GM21390 (cell line): ENCODE measurements around the gene AFAP1L2.

Source experiments
- ATAC-seq: cut with Tn5 transposase; IDR thresholded peaks from one replicate; pipeline ENCODE4 v1.9.1; 2021; ENCODE audit not compliant: unreplicated experiment

AFAP1L2 gene

GRCh38 chr10:114295393-114295792 is 108.9 kb downstream of the AFAP1L2 start:
- no peak for ATAC-seq

- no peak for ATAC-seq
Observed at GRCh38 chr10:114294549-114294948, 109.8 kb downstream of the AFAP1L2 start.

DNA sequence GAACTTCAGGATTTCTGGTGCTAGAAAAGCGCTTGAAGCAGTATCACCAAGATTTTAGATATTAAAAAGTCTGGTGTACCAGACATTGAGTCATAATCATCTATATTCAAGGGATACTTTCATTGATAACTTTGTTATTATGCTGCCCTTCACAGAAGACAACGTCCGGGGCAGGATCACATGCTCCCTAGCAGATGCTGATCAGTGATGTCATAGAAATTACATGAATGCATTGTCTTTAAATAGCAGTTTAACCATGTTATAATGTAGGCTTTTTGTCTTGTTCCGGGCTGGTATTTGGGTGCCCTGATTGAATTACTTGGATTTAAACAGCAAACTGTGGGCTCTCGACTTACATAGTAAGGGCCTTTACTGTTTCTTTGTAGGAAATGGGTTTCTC is 111.2 kb downstream of the AFAP1L2 start:
- ATAC-seq = no peak

- ATAC-seq = no peak
Observed at GRCh38 chr10:114291516-114291915, 112.8 kb downstream of the AFAP1L2 start.

GRCh38 chr10:114291076-114291475 is 113.2 kb downstream of the AFAP1L2 start:
- ATAC-seq = no peak

DNA sequence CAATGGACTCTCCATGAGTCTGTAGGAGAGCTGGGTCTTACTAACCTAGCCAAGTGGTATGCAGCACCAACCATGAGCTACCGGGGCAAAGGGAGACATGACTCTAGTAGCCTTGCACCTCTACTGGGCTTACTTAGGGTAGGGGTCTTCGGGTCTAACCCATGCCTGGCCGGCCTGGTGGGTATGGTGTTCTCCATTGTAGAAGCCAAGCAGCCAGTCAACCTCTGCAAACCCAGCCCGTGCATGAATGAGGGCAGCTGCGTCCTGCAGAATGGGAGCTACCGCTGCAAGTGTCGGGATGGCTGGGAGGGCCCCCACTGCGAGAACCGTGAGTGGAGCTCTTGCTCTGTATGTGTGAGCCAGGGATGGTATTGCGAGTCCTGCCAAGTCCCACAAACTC is 114.3 kb downstream of the AFAP1L2 start:
- no peak for ATAC-seq

- no peak for ATAC-seq
Observed at GRCh38 chr10:114289096-114289436, 115.2 kb downstream of the AFAP1L2 start.

- ATAC-seq = no peak
Observed at GRCh38 chr10:114288424-114289095, 115.7 kb downstream of the AFAP1L2 start.

- ATAC-seq = no peak
Observed at GRCh38 chr10:114286921-114287320, 117.4 kb downstream of the AFAP1L2 start.

DNA sequence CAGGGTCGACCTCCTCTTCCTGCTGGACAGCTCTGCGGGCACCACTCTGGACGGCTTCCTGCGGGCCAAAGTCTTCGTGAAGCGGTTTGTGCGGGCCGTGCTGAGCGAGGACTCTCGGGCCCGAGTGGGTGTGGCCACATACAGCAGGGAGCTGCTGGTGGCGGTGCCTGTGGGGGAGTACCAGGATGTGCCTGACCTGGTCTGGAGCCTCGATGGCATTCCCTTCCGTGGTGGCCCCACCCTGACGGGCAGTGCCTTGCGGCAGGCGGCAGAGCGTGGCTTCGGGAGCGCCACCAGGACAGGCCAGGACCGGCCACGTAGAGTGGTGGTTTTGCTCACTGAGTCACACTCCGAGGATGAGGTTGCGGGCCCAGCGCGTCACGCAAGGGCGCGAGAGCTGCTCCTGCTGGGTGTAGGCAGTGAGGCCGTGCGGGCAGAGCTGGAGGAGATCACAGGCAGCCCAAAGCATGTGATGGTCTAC is 118.3 kb downstream of the AFAP1L2 start:
- ATAC-seq = no peak

GRCh38 chr10:114284346-114285071 is 119.8 kb downstream of the AFAP1L2 start:
- no peak for ATAC-seq

GRCh38 chr10:114283535-114284234 is 120.6 kb downstream of the AFAP1L2 start:
- no peak for ATAC-seq

DNA sequence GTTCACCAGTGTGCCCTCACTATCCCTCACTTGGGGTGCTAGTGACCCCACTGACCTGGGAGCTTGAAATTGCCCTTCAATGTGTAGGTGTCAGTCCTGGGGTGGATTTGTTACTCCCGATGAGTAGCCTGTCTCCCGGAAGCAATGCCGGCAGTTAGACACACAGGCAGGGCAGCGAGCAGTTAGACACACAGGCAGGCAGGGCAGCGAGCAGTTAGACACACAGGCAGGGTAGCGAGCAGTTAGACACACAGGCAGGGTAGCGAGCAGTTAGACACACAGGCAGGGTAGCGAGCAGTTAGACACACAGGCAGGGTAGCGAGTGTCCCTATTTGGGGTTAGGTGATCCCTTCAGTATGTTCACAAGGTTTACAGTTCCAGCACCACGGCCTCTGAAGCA is 121.2 kb downstream of the AFAP1L2 start:
- no peak for ATAC-seq

DNA sequence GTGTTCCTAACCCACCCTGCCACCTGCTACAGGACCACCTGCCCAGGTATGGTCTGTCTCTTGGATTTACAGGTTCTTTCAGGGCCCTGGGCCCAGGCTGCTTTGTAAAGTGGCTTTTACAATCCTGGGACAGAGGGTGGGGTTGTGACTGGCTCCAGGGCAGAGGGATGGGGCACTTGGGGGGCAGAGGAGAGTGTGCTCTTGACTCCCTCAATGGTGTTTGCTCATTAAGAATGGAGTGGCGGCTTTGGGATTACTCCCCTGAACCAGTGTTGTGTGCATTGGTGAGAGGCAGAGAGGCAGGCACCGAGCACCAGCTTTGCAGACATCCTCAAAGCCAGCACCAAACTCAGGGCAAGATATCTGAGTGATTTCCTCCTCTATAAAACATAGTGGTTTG is 121.8 kb downstream of the AFAP1L2 start:
- ATAC-seq = no peak

DNA sequence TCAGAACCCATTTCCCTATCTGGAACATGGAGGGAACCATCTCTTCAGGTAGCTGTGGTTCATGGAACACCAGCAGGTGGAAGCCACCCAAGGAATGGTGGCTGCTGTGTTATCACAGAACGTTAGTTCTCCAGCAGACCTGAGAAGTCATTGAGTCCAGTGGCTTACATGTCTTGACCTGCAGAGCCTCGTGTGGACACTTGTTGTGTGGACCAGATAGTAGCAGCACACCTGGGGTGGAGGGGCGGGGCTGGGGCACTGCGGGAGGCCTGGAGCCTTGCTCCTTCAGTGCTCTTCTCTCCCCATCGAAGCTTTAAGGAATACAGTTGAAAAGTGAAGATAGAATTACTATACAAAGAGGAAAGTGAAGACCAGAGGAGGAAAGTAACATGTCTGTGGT is 122.8 kb downstream of the AFAP1L2 start:
- ATAC-seq = no peak

DNA sequence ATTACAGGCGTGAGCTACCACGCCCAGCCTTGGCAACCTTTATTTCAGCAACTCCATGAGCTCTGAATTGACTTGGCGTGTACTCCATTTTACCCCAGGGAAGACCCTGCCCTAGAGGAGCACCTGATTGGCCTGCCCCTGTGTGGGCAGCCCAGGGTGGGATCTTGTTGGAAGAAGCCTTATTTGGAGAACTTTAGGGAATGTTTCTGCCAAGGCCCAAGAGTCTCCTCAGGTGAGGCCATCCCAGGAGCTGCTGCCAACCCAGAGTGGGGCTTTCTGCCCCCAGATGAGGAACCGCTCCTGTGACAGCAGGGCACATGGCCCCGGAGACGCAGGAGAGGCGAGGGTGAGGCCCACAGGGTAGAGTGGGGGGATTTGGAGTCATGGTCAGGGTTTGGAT is 123.3 kb downstream of the AFAP1L2 start:
- ATAC-seq = no peak

DNA sequence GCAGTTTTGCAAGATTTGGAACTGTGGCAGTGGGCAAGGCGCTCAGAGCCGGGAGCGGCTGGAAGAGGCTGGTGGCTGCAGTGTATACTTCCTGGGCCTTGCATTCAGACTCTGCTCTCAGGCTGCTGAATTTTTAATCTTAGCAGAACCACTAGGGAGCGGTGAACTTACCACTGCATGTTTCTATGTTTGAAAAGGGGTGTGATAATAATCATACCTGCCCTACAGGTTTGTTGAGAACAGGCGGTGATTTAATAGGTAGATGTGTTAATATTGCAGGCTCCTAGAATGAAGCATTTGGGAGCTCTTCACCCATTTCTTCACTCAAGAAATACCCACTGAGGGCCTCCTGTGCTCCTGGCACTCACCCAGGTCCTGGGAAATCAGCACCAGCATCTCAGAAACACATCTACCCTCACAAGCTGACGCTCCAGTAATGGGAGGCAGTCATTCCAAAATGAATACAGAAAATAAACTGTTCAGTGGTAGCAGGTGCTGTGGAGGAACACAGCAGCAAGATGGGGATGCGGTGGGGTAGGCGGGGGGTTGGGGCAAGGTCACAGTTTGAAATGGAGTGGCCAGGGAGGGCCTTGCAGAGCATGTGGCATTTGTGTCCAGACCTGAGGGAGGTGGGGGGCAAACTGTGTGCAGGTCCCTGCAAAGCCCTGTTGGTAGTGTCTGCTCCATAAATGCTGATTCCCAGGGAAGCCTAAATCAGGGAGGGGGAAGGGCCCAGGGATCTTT is 124.2 kb downstream of the AFAP1L2 start:
- ATAC-seq = no peak

GRCh38 chr10:114279289-114279688 is 125.0 kb downstream of the AFAP1L2 start:
- no peak for ATAC-seq

DNA sequence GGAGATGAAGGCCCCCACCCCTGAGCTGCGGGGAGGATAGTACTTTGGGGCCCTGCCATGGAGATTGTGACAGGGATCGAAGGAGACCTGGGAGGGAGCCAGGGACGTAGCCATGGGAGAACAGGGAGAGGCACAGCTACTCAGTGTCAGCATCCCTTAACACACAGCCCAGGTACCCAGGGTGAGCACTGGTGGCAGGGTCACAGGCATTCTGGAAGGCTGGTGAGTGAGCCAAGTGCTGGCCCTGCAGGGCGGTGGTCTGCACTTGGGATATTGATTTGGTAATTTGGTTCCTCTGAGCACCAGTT is 125.5 kb downstream of the AFAP1L2 start:
- ATAC-seq = no peak

DNA sequence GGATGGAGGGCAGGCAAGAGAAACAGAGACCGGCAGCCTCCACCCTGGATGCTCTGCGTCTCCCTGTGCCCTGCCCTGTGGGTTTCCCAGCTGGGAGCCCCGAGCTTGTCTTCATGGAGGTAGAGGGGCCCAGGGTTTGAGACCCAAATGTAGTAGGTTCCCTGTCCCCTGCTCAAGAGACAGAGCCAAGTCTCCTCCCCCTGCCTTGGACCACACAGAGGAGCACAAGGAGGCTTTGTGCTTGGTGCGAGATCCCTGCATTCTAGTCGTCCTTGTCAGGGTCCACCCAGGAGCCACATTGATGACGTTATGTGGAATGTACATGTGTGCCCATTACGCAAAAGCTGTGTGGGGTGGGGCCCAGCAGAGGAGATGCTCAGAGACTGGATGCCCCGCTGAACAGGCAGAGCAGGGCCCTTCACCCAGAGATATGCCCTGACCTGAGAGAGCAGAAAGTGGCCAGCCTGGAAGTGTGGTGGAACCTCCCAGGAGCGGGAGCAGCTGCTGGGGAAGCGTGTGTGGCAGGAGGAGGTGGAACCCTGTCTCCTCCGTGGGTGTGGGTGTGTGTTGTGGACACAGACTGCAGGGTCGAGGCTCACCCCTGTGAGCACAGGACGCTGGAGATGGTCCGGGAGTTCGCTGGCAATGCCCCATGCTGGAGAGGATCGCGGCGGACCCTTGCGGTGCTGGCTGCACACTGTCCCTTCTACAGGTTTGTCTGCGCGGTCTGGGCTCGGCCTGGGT is 126.0 kb downstream of the AFAP1L2 start:
- ATAC-seq = no peak

DNA sequence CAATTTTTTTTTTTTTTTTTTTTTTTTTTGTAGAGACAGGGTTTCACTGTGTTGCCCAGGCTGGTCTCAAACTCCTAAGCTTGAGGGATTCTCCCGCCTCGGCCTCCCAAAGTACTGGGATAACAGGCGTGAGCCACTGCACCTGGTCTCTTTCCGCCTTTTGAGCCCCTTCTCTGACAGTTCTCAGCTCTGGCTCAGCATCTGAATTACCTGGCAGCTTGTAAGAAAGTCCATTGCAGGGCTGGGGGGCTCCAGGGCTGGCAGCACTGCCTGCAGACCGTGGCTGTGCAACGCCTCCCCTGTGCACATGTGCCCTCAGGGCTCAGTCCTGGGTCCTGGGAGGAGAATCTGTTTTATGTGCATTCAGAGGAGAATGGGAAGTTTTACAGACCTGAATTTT is 127.6 kb downstream of the AFAP1L2 start:
- no peak for ATAC-seq
